Measurements from ENCODE around the gene CAMTA1. TPM values are rescaled to one million over a fixed set of nuclear protein-coding genes. Genes with fewer than 3 reads are reported as not detected.

The CAMTA1 gene
- total and polyA plus RNA-seq, 9 of the 15 experiments (the other 6 are each of a cell fraction or from before 2014, with no cell fraction given): 43.9 to 161 (median 65.9) TPM

- no peak for TF ChIP-seq TCF15 (CRISPR knock-in tag; IDR thresholded peaks at IDR 0.05)
- TF ChIP-seq ATF4 (CRISPR knock-in tag; IDR thresholded peaks at IDR 0.05): no peak
Observed at GRCh38 chr1:7196036-7196911, 411.0 kb downstream of the CAMTA1 start (continued).

DNA sequence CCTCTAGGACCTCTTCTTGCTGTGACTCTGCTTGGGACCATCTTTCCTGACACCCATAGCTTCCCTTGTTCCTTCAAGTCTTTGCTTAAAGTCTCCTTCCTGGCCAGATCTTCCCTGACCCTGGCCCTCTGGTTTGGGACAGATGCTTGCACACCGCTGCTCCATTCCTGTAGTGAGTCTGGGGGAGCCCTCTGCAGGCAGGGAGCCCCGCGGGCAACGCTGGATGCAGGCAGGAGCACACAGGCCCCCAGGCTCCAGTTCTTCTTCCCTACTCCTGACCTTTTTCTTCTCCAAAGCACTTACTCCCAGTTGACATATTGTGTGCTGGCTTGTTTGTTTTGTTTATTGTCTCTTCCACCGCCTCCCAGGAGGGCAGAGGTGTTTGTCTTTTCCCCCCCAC lies 413.4 kb downstream of the CAMTA1 start:
- FAIRE-seq: no peak
- Histone ChIP-seq H3K79me2 (ENCODE audit: control insufficient read depth, insufficient read depth, low read length) (no peaks in the 10 kb centered on the region), H3K36me3 (ENCODE audit: control insufficient read depth, insufficient read depth, low read length) (no peaks in the 10 kb centered on the region), H3K4me2 (ENCODE audit: insufficient read depth, low read length) (no peak overlapping the region), H3K9ac (ENCODE audit: insufficient read depth in 1 of 2, low read depth in 2 of 2, low read length in 2 of 2) (no peak overlapping the region), H2AFZ (ENCODE audit: low read depth, low read length) (no peak overlapping the region), H3K4me3 (no peak overlapping the region), H3K9me1 (ENCODE audit: control insufficient read depth, insufficient read depth, low read length) (no peaks in the 10 kb centered on the region), H3K4me1 (replicated peaks in 1 of 2; ENCODE audit: control insufficient read depth in 2 of 2, insufficient read depth in 2 of 2, low read length in 2 of 2) (no peaks in the 10 kb centered on the region), H3K27ac (ENCODE audit: extremely low read depth, low read depth, low read length) (no peak overlapping the region), H4K20me1 (replicated peaks; ENCODE audit: control insufficient read depth, insufficient read depth, low read length) (no peaks in the 10 kb centered on the region), H3K27me3 (ENCODE audit: control insufficient read depth in 2 of 2, insufficient read depth in 2 of 2, low read length in 2 of 2) (peaks cover 0 to 22% of the 10 kb centered on the region in 2 experiments; a peak in 2 of 5 replicates), H3K9me3 (replicated peaks; ENCODE audit: control insufficient read depth, insufficient read depth, low read depth, low read length) (no peaks in the 10 kb centered on the region)
- 0% methylated on average over 5 of the region's 5 CpGs for WGBS (ENCODE audit: insufficient coverage, low coverage, missing lambda C conversion rate)
- CTCF ChIA-PET (ENCODE audit: low intra/inter-chr PET ratio): no interaction called here
- in situ Hi-C loops (cut with MboI) (no loop called here), intact Hi-C loops (cut with micrococcal nuclease) (no loop called here)
- TF ChIP-seq E2F3 (CRISPR knock-in tag; IDR thresholded peaks at IDR 0.05) (no peak), ZNF224 (CRISPR knock-in tag; IDR thresholded peaks at IDR 0.05) (no peak), KDM5B (IDR thresholded peaks at IDR 0.05; ENCODE audit: insufficient replicate concordance, low read depth, low read length) (no peak), SMAD4 (CRISPR knock-in tag; conservative IDR thresholded peaks at IDR 0.05) (no peak), ZNF699 (CRISPR knock-in tag; IDR thresholded peaks at IDR 0.05; ENCODE audit: insufficient replicate concordance) (no peak), ZBED1 (IDR thresholded peaks at IDR 0.05) (no peak), PHF8 (IDR thresholded peaks at IDR 0.05; ENCODE audit: borderline replicate concordance, low read length) (no peak), GTF2E2 (tag; IDR thresholded peaks at IDR 0.05) (no peak), TAF9B (IDR thresholded peaks at IDR 0.05; ENCODE audit: partially characterized antibody) (no peak)
- TF ChIP-seq, protein P1, sequence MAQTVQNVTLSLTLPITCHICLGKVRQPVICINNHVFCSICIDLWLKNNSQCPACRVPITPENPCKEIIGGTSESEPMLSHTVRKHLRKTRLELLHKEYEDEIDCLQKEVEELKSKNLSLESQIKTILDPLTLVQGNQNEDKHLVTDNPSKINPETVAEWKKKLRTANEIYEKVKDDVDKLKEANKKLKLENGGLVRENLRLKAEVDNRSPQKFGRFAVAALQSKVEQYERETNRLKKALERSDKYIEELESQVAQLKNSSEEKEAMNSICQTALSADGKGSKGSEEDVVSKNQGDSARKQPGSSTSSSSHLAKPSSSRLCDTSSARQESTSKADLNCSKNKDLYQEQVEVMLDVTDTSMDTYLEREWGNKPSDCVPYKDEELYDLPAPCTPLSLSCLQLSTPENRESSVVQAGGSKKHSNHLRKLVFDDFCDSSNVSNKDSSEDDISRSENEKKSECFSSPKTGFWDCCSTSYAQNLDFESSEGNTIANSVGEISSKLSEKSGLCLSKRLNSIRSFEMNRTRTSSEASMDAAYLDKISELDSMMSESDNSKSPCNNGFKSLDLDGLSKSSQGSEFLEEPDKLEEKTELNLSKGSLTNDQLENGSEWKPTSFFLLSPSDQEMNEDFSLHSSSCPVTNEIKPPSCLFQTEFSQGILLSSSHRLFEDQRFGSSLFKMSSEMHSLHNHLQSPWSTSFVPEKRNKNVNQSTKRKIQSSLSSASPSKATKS (CRISPR knock-in tag; IDR thresholded peaks at IDR 0.05): no peak
- no peak for DNase-seq (ENCODE audit: extremely low read depth in 1 of 4, low spot score in 3 of 4)
- POLR2A ChIA-PET: no interaction called here
- no peak for ATAC-seq
- BruUV-seq (replicated peaks): no TSS peak
